CD8-positive, alpha-beta memory T cell (primary cell): ENCODE data around the gene TNK2. TPM values are rescaled to one million over a fixed set of nuclear protein-coding genes. Genes with fewer than 3 reads are reported as not detected.
"Not testable (repeated sequence)": the region's sequence is repeated elsewhere in the genome, so short reads cannot be mapped to it uniquely, and the experiment has no call there.

Experiments
- CTCF ChIA-PET: fragments of 350-600 bp; sonication (Branson Sonifier 250); formaldehyde crosslinking; loops from one replicate; lab custom pipeline; 2021; ENCODE audit warnings: antibody characterized with exemption; lab: Charles Lee
- POLR2A ChIA-PET: fragments of 350-600 bp; sonication (Branson Sonifier 250); formaldehyde crosslinking; loops from one replicate; lab custom pipeline; 2021; ENCODE audit warnings: antibody characterized with exemption; lab: Charles Lee
- DNase-seq, 5 donors: peaks; one replicate each; pipeline versions ENCODE4 v3.0.0 to v3.0.0-alpha.2; 2020 to 2022; ENCODE audit warnings: mixed read lengths in 1 of 5
- H3K27ac ChIP-seq: one replicate; pipeline ENCODE4 v1.7.0; 2013; ENCODE audit warnings: low read depth, mild to moderate bottlenecking, low read length, moderate library complexity
- H3K27me3 ChIP-seq: 2 replicates; pipeline ENCODE4 v1.7.0; 2013; ENCODE audit warnings: low read length, mild to moderate bottlenecking; ENCODE audit not compliant: insufficient read depth, poor library complexity, severe bottlenecking
- H3K36me3 ChIP-seq: 2 replicates; pipeline ENCODE4 v1.7.0; 2013; ENCODE audit warnings: mild to moderate bottlenecking, low read length, moderate library complexity; ENCODE audit not compliant: insufficient read depth
- H3K4me1 ChIP-seq: 2 replicates; pipeline ENCODE4 v1.7.0; 2013; ENCODE audit warnings: mild to moderate bottlenecking, low read length, moderate library complexity; ENCODE audit not compliant: insufficient read depth
- H3K4me3 ChIP-seq: 2 replicates; pipeline ENCODE4 v1.7.0; 2013; ENCODE audit warnings: mild to moderate bottlenecking, low read length
- H3K9me3 ChIP-seq: 2 replicates; pipeline ENCODE4 v1.7.0; 2013; ENCODE audit warnings: mild to moderate bottlenecking, low read length
- H3K27ac Mint-ChIP-seq, 8 donors: one replicate each; pipeline ENCODE4 v1.8.0; 2020 to 2021; ENCODE audit warnings: mixed read lengths in 8 of 8, mild to moderate bottlenecking in 6 of 8, inconsistent platforms in 3 of 8, moderate library complexity in 3 of 8
- H3K27me3 Mint-ChIP-seq, 2 donors: one replicate each; pipeline ENCODE4 v1.8.0; 2020 to 2021; ENCODE audit warnings: mixed read lengths in 2 of 2, mild to moderate bottlenecking in 1 of 2, moderate library complexity in 1 of 2
- H3K36me3 Mint-ChIP-seq, 3 donors: one replicate each; pipeline ENCODE4 v1.8.0; 2020 to 2021; ENCODE audit warnings: mixed read lengths in 3 of 3, inconsistent platforms in 1 of 3, mild to moderate bottlenecking in 1 of 3
- H3K4me1 Mint-ChIP-seq, 3 donors: one replicate each; pipeline ENCODE4 v1.8.0; 2020 to 2021; ENCODE audit warnings: mixed read lengths in 3 of 3, inconsistent platforms in 1 of 3, mild to moderate bottlenecking in 1 of 3
- H3K4me3 Mint-ChIP-seq, 7 donors: one replicate each; pipeline ENCODE4 v1.8.0; 2020 to 2021; ENCODE audit warnings: mixed read lengths in 7 of 7, mild to moderate bottlenecking in 6 of 7, moderate library complexity in 4 of 7, inconsistent platforms in 2 of 7
- H3K9me3 Mint-ChIP-seq, 5 donors: one replicate each; pipeline ENCODE4 v1.8.0; 2020 to 2022; ENCODE audit warnings: mixed read lengths in 5 of 5, mild to moderate bottlenecking in 3 of 5, moderate library complexity in 2 of 5, inconsistent platforms in 1 of 5
- polyA plus RNA-seq: library from polyadenylated mRNA; unstranded; fragments of 300-500 nt; fragmentation: Illumina TruSeq; gene quantifications from one replicate; pipeline ENCODE4 v1.2.3, GENCODE V29; 2021
- total RNA-seq, 2 experiments: library from RNA; stranded (reverse); gene quantifications; one replicate each; pipeline ENCODE4 v1.2.3, GENCODE V29; 2021

TNK2 gene
- total and polyA plus RNA-seq, 3 experiments from 2014 or later: 4.7 to 74.5 (median 71.4) TPM

GRCh38 chr3:195862318-195862717 is 46.0 kb downstream of the TNK2 start:
- H3K27me3 Mint-ChIP-seq, H3K4me1 ChIP-seq, H3K4me3 ChIP-seq, H3K4me3 Mint-ChIP-seq, H3K9me3 Mint-ChIP-seq, H3K9me3 ChIP-seq, H3K27ac ChIP-seq, POLR2A ChIA-PET, H3K27me3 ChIP-seq, H3K36me3 ChIP-seq, H3K4me1 Mint-ChIP-seq: not testable (repeated sequence)
- peak in 1 of 5 donors; percentile 16 for DNase-seq
- peak overlapping the region in 5 of 8 donors; percentile 47 to 79 (median 57) for H3K27ac Mint-ChIP-seq
- peaks cover 0 to 22% (median 5%) of the 10 kb centered on the region in 3 donors for H3K36me3 Mint-ChIP-seq
- CTCF ChIA-PET: interaction anchor here (0.6 to 7.1 kb wide), 7 partner anchors 10 to 1006 kb away, joined by 3 to 68 read pairs (median 4); no protein-coding TSS in a partner anchor

DNA sequence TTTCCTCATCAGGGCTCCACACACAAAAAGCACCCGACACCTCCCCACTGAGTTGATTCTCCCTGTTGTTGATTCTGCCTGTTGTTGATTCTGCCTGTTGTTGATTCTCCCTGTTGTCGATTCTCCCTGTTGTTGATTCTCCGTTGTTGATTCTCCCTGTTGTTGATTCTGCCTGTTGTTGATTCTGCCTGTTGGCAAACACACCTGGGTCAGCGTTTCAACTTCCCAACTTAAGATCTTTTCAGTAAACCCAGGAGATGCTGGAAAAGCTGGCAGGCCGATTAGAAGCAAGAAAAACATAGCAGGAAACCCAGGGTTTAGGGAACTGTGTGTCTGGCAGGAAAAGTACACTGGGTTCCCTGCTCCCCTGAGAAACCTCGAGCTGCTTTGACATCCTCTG is 47.9 kb downstream of the TNK2 start:
- Mint-ChIP-seq H3K27me3 (no peaks in the 10 kb centered on the region), H3K9me3 (no peaks in the 10 kb centered on the region), H3K36me3 (peaks cover 0 to 12% (median 5%) of the 10 kb centered on the region in 3 donors), H3K4me3 (no peak overlapping the region), H3K4me1 (peaks cover 4 to 7% (median 4%) of the 10 kb centered on the region in 3 donors), H3K27ac (peak overlapping the region in 1 of 8 donors; percentile 72)
- no peaks in the 10 kb centered on the region for H3K27me3 ChIP-seq
- DNase-seq: peak in 1 of 5 donors; percentile 8
- CTCF ChIA-PET: interaction anchor here (1.1 to 7.1 kb wide), 4 partner anchors 29 to 58 kb away, joined by 3 to 68 read pairs (median 12); no protein-coding TSS in a partner anchor
- no peak overlapping the region for H3K4me3 ChIP-seq
- no peaks in the 10 kb centered on the region for H3K9me3 ChIP-seq
- peaks cover 8% of the 10 kb centered on the region for H3K4me1 ChIP-seq
- H3K27ac ChIP-seq: no peak overlapping the region
- no peaks in the 10 kb centered on the region for H3K36me3 ChIP-seq
- POLR2A ChIA-PET: interaction anchor here (0.6 kb wide), 1 partner anchor 46 kb away, joined by 3 read pairs; no protein-coding TSS in a partner anchor

- ChIA-PET CTCF (interaction anchor here (0.7 to 7.1 kb wide), 11 partner anchors 10 to 81 kb away, joined by 3 to 72 read pairs (median 5); partner anchors contain the start of gene TNK2), POLR2A (no interaction called here)
- Mint-ChIP-seq H3K4me3 (peak overlapping the region in 1 of 7 donors; percentile 81), H3K27me3 (no peaks in the 10 kb centered on the region), H3K27ac (no peak overlapping the region), H3K9me3 (no peaks in the 10 kb centered on the region), H3K4me1 (peaks cover 4 to 7% (median 4%) of the 10 kb centered on the region in 3 donors), H3K36me3 (peaks cover 0 to 9% (median 4%) of the 10 kb centered on the region in 3 donors)
- H3K27me3 ChIP-seq: no peaks in the 10 kb centered on the region
- peaks cover 8% of the 10 kb centered on the region for H3K4me1 ChIP-seq
- H3K4me3 ChIP-seq: no peak overlapping the region
- peak in 1 of 5 donors; percentile 16 for DNase-seq
- no peaks in the 10 kb centered on the region for H3K36me3 ChIP-seq
- H3K27ac ChIP-seq: no peak overlapping the region
- no peaks in the 10 kb centered on the region for H3K9me3 ChIP-seq
These were observed 48.4 kb downstream of the TNK2 start for GRCh38 chr3:195859846-195860411.

DNA sequence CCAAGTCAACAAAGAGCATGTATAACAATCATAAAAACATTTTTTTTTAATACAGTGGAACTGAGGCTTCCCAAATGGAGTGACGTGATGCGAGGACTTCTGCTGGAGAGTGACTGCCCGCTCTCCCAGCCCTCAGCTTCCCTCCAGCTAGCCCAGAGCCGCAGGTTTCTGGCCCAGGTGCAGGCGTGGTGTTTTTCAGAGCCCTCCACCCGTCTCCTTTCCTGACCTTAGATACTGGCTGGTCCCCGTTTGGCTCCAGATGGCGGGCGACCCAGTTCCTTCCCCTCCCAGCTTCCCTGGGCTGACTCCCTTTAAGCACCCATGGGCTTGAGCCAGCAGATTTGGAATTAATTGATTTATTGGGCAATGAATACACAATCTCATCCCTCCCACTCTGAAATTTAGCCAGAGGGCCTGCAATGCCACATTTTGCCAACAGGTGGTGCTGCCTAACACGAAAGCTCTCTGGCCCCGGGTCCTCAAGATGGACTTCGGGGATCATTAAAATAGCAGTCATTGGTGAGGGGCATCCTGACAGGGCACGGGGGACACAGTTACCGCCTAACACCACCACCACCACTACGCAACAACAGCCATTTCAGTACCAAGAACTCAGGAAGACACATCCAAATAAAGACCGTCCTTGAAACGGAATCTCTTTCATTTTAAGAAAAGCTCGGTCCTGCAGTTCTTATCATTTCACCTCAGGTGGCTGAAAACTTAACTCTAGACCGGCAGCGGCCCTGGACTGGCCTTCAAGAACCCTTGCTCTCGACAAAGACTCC is 49.1 kb downstream of the TNK2 start:
- Mint-ChIP-seq H3K27ac (peak overlapping the region in 3 of 8 donors; percentile 2 to 95 (median 87)), H3K27me3 (no peaks in the 10 kb centered on the region), H3K36me3 (peaks cover 0 to 8% (median 2%) of the 10 kb centered on the region in 3 donors), H3K4me1 (peaks cover 4 to 7% (median 4%) of the 10 kb centered on the region in 3 donors), H3K9me3 (no peaks in the 10 kb centered on the region), H3K4me3 (peak overlapping the region in 2 of 7 donors; percentile 43 to 81)
- DNase-seq: peak; percentile 54 to 76 (median 66)
- POLR2A ChIA-PET: no interaction called here
- Histone ChIP-seq H3K36me3 (no peaks in the 10 kb centered on the region), H3K27ac (no peak overlapping the region), H3K27me3 (no peaks in the 10 kb centered on the region), H3K4me1 (peaks cover 8% of the 10 kb centered on the region), H3K4me3 (no peak overlapping the region), H3K9me3 (no peaks in the 10 kb centered on the region)
- CTCF ChIA-PET: interaction anchor here (0.7 to 7.1 kb wide), 10 partner anchors 9 to 82 kb away, joined by 3 to 72 read pairs (median 4); partner anchors contain the start of gene TNK2

DNA sequence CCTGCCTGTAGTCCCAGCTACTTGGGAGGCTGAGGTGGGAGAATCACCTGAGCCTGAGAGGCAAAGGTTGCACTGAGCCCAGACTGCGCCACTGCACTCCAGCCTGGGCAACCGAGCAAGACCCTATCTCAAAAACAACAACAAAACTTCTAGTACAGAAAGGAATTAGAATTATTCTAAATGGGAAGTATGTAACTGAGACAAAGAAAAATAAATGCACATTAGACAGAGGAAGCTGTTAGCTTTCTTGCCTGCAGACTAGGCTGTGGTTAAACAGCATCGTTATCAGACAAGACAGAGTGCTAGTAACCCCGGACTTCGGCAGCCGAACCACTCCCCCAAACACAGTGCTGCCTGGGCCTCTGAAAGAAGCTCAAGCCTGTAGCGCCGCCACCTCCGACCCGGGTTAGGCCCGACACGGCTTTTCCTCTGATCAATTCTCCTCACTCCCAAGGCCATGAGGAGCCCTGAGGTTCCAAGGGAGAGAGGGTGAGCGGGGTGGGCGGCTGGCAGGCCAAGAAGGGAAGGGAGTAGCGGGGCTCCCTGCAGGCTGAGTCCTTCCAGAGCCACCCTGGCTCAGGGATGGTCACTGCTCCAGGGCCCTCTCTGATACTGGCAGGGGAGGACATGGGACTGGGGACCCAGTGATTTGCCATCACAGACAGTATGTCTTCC is 51.8 kb downstream of the TNK2 start:
- Histone ChIP-seq H3K4me1 (peaks cover 8% of the 10 kb centered on the region), H3K27ac (peak overlapping the region; percentile 38), H3K36me3 (no peaks in the 10 kb centered on the region), H3K4me3 (no peak overlapping the region), H3K27me3 (no peaks in the 10 kb centered on the region), H3K9me3 (no peaks in the 10 kb centered on the region)
- DNase-seq: peak in 1 of 5 donors; percentile 38
- Mint-ChIP-seq H3K9me3 (no peaks in the 10 kb centered on the region), H3K4me1 (peaks cover 4% of the 10 kb centered on the region in 3 donors), H3K27me3 (peaks cover 0 to 3% of the 10 kb centered on the region in 2 donors), H3K4me3 (no peak overlapping the region), H3K27ac (no peak overlapping the region), H3K36me3 (no peaks in the 10 kb centered on the region)
- CTCF ChIA-PET: interaction anchor here (1.2 to 3.9 kb wide), 4 partner anchors 38 to 57 kb away, joined by 3 to 72 read pairs (median 4); no protein-coding TSS in a partner anchor
- POLR2A ChIA-PET: no interaction called here

- H3K4me1 Mint-ChIP-seq: peaks cover 9 to 11% (median 9%) of the 10 kb centered on the region in 3 donors
- peak in 1 of 5 donors; percentile 34 for DNase-seq
- POLR2A ChIA-PET: no interaction called here
- H3K27me3 ChIP-seq: no peaks in the 10 kb centered on the region
- H3K9me3 ChIP-seq: no peaks in the 10 kb centered on the region
- peaks cover 13% of the 10 kb centered on the region for H3K4me1 ChIP-seq
- no peaks in the 10 kb centered on the region for H3K9me3 Mint-ChIP-seq
- H3K36me3 Mint-ChIP-seq: no peaks in the 10 kb centered on the region
- no peak overlapping the region for H3K27ac Mint-ChIP-seq
- no peak overlapping the region for H3K4me3 Mint-ChIP-seq
- peaks cover 0 to 7% of the 10 kb centered on the region in 2 donors for H3K27me3 Mint-ChIP-seq
- CTCF ChIA-PET: interaction anchor here (1.2 to 3.9 kb wide), 4 partner anchors 39 to 58 kb away, joined by 3 to 72 read pairs (median 4); no protein-coding TSS in a partner anchor
- H3K27ac ChIP-seq: peak overlapping the region; percentile 38
- H3K4me3 ChIP-seq: no peak overlapping the region
- H3K36me3 ChIP-seq: no peaks in the 10 kb centered on the region
These were observed 52.6 kb downstream of the TNK2 start for GRCh38 chr3:195855471-195856409.
